Hepatocyte (in vitro differentiated cells): Measurements from ENCODE around the gene SASS6.

Experiments
- CTCF ChIP-seq: fragments of 200-600 bp; sonication (generic); IDR thresholded peaks from 2 replicates; pipeline ENCODE4 v1.5.1; 2016; ENCODE audit warnings: antibody characterized with exemption, mild to moderate bottlenecking; ENCODE audit not compliant: poor library complexity
- EZH2 ChIP-seq: fragments of 200-600 bp; sonication (generic); IDR thresholded peaks from 2 replicates; pipeline ENCODE4 v1.6.1; 2016; ENCODE audit warnings: antibody characterized with exemption, mild to moderate bottlenecking, borderline replicate concordance

GRCh38 chr1:100037656-100037926, 95.1 kb downstream of the SASS6 start:
- TF ChIP-seq CTCF: no peak
- TF ChIP-seq EZH2: no peak
